ENCODE measurements around the gene HPGDS.
"Not testable (repeated sequence)": the region's sequence is repeated elsewhere in the genome, so short reads cannot be mapped to it uniquely, and the experiment has no call there.

The HPGDS gene

DNA sequence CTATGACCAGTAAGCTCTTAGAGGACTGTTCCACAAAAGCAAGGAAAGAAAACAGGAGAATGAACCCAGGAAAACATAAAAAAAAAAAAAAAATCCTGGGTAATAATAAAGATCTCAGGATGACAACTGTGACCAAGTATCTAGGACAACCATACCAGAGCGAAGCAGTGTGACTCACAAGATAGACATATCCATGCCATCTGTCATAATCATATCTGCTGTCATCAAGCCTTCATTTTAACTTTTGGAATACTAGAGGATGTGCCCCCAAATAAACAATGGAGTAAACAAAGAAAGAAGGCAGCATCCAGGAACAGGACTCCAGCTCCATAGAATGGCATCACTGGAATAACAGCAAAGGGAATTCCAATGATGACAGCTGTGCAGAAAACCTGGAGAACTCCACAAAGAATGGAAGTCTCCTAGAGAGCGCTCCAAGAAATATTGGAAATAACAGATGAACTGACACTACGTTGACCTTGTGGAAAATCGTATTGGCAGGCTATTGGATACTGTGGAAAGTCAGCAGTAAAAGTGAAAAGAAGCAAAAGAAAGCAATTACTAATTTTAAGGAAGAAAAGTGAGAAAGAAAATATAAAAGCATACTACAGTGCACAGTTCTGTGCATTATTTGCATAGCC, 35.3 kb downstream of the HPGDS start:
- no peak for DNase-seq

DNA sequence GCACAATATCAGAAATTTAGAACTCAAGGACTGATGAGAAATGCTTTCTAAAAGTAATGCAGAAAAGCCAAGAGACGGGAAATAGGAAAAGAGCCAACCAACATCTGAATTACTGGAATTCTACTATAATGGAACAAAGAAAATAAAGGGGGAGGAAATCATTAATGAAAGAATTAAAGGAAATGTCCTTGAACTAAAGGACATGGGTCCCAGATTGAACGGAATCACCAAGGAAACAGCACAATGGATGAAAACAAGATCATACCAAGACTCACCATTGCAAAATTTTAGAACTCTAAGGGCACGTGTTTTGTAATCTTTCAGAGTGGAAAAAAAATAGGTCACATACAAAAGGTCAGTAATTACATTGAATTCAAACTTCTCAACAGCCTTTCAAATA, 35.9 kb downstream of the HPGDS start:
- DNase-seq = no peak

GRCh38 chr4:94305466-94306225, 37.0 kb downstream of the HPGDS start:
- DNase-seq = no peak

DNA sequence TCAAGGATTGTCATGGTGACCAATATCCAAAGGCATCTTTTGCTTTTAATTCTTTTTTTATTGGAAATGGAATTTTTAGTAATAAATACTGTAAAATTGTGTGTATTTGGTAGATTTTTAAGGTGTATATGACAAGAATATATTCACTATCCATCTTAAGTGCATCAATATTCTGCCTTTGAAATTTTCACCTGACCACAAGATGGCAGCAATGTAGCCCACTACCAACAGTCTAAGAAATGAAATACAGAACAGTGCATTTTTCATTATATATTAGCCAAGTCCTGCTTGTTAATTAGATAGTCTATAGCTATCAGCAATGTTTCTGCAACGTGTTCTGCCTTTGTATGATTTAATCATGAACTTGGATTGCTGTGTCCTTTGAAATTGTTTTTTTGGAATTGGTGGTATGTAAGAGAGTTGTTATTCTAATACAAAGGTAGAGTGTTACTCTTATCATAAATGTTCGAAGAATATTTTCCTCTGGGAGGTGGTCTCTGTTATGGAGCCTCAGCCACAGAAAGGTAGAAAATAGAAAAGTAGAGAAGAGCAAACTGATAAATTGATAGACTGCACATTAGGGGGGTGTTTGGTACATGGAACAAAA, 38.2 kb downstream of the HPGDS start:
- DNase-seq = no peak

DNA sequence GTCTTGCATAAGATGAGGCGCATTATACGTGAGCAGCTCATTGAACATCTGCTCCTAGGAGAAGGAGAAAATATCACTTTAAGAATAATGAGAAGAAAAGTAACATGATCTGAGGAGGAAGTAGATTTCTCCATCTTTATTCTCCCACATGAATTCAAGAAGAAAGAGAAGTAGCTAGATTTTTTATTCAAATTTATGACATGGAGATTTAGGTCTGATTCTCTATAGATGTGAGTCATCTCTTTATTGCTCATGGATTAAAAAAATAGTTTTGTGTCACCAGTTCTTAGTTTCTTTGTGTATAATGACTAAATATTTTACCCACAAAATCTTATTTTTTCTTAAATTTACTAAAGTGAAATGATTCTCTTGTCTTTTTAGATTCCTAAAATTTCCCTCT, 40.4 kb downstream of the HPGDS start:
- DNase-seq = no peak

DNA sequence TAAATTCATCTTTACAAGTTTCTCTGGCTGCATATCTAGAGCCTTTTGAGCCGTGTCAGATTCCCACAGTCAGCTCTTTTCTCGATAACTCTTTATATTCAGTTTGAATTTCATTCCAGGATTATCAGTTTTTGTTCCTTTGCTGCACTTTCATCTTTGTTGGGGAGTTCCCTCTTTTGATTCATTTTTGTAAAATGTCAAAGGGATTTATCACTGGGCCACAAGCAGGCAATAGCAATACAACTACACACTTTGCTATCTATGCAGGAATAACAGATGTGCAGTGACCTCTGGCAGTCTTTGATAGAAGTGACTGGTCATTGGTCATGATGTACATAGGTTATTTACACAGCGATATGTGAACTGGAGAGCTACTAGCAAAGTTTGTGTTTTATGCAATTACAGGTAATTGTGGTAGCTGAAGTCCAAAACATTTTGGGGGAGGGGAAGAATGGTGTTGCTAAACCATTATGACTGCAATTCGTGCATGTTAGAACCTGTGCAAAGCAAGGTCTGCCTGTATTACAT, 43.8 kb downstream of the HPGDS start:
- no peak for DNase-seq

DNA sequence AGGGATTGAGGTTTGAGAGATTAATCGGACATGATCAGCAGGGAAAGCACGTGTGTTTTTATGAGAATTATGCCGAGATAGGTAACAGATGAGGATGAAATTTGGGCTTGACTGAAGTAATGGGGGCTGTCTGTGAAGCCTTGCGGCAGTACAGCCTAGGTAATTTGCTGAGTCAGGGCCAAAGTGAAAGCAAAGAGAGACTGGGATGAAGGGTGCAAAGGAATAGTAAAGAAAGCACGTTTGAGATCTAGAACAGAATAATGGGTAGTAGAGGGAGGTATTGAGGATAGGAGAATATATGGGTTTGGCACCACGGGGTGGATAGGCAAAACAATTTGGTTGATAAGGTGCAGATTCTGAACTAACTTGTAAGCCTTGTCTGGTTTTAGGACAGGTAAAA, 47.2 kb downstream of the HPGDS start:
- DNase-seq = not testable (repeated sequence)

GRCh38 chr4:94293981-94294380, 48.7 kb downstream of the HPGDS start:
- not testable (repeated sequence) for DNase-seq

DNA sequence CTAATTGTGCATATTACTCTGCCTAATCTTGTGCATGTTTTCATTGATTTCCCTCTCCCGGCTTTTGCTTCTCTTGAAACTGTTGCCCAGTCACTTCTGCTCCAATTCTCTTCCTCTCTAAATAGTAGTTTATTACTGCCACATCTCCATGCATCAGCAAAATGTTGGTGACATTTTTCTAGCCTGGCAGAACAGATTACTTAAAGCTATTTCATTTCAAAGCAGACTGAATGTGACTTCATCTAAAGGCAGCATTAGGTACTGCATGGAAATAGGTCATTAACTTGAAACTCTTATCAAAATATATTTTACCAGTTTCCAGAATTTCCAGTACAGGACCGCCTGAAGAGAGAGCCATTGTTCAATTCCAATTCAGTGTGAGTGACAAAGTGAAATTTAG, 52.4 kb downstream of the HPGDS start:
- no peak for DNase-seq

DNA sequence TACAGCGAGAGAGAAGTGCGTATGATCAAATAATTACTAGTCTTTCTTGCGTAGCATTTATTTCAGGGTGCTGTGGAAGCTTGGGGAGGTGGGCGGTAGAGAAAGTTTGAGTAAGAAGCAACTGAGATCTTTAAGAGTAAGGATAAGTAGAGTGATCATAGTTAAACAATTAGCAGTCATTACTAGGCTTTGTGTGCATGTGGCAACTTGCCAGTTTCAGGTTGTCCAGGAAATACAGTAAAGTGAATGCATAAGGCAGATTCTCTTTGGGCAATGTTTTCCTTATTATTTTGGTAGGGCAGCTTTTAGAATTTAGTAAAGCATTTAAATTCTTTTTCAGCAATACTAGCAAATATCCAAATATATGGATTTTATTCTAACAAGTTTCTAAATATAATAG, 57.0 kb downstream of the HPGDS start:
- DNase-seq = no peak

GRCh38 chr4:94284889-94285288, 57.7 kb downstream of the HPGDS start:
- DNase-seq = no peak

GRCh38 chr4:94278781-94279180, 63.9 kb downstream of the HPGDS start:
- DNase-seq = no peak

- no peak for DNase-seq
Observed at GRCh38 chr4:94277534-94277933, 65.1 kb downstream of the HPGDS start.

GRCh38 chr4:94276204-94276603, 66.4 kb downstream of the HPGDS start:
- DNase-seq = no peak

GRCh38 chr4:94274912-94275311, 67.7 kb downstream of the HPGDS start:
- DNase-seq = no peak

GRCh38 chr4:94271248-94271647, 71.4 kb downstream of the HPGDS start:
- no peak for DNase-seq

DNA sequence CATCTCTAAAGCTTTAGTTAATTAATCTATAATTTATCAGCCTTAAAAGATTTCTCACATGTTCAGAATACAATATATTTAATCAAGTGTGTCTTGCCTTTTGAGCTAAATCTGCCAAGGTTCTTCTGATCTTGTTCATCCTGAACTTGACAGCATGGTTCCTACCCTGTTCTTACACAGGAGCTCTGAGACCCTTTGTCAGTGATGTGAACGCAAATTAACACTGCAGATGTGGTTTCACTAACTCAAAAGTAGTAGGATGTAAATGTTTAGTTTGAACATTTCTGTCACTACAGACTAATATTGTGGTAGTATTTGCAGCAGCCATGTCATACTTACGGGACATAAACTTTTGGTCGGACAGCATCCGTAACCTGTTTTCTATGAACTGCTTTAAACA, 75.6 kb downstream of the HPGDS start:
- DNase-seq = no peak

- no peak for DNase-seq
Observed at GRCh38 chr4:94262163-94263016, 80.2 kb downstream of the HPGDS start.

DNA sequence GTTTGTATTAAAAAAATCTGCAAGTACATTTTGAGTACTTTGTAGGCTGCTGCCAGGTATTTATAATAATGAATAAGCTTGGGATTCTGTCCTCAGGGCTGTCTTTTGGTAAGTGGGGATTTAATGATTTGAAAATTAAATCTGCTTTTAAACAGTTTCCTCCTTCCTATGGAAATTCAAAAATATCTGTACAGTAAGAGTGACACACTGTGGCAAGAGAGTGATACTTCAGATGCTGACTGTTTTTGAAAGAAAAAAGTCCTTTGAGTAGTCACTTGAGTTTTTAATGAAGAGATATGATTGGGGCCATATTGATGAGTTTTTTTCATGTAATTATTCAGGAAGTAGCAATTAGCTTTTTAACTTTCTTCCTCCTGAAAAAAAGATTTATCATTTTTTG, 85.8 kb downstream of the HPGDS start:
- DNase-seq = no peak

DNA sequence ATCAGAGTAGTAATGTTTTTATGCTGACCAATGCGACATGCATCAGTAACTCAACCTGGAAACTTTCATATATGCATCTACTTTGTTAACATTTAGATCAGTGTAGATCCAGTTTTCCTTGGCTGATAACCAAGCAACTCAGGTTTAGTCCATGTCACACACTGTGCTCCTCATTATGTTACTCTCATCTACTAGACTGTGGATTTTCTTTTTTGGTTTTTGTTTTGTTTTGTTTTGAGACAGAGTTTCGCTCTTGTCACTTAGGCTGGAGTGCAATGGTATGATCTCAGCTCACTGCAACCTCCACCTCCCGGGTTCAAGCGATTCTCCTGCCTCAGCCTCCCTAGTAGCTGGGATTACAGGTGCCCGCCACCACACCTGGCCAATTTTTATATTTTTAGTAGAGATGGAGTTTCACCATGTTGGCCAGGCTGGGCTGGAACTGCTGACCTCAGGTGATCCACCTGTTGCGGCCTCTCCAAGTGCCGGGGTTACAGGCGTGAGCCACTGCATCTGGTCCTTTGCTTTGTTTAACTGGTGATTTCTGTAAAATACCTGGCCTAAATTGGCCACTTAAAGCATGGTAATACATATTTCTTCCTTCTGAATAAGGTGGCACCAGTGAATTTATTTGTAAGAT, 86.4 kb downstream of the HPGDS start:
- no peak for DNase-seq

- no peak for DNase-seq
Observed at GRCh38 chr4:94253036-94253435, 89.6 kb downstream of the HPGDS start.

- DNase-seq = no peak
Observed at GRCh38 chr4:94251094-94251493, 91.5 kb downstream of the HPGDS start.
